Panc1 (cell line): ENCODE data around the gene DUOX1.

Experiments used
- CTCF ChIP-seq: fragments of 450-650 bp; IDR thresholded peaks from 2 replicates; pipeline ENCODE4 v1.5.1; 2017; ENCODE audit warnings: mild to moderate bottlenecking
- POLR2AphosphoS5 ChIP-seq: IDR thresholded peaks from 2 replicates; pipeline ENCODE4 v1.6.1; 2012; ENCODE audit warnings: mild to moderate bottlenecking, low read depth, low read length, moderate library complexity

DNA sequence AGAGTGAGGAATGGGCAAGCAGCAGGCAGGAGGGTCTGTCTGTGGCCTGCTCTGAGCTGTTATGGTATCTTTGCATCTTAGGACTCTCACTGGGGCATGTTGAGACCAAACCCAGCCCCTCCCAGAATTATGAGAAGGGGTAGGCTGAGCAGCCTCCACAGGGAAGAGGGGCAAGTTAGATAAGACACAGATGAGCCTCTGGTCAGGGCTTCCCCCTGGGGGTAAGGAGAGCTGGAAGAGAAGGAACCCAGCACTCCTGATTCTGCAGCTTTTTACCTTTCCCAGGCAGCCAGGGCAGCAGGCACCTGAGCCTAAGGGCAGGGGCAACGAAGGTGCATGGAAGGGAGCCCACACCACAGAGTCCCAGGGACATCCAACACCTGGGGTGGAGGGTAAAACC is 19.3 kb downstream of the DUOX1 start:
- no peak for TF ChIP-seq POLR2AphosphoS5
- TF ChIP-seq CTCF: no peak
